GM12878 (cell line): ENCODE data around the gene NAALADL2.
"Not testable (repeated sequence)": the region's sequence is repeated elsewhere in the genome, so short reads cannot be mapped to it uniquely, and the experiment has no call there.

Source experiments
- JUND ChIP-seq: IDR thresholded peaks from 2 replicates; pipeline ENCODE4 v1.6.1; 2012; ENCODE audit warnings: low read depth, mild to moderate bottlenecking, low read length, improper control_type of control experiment, moderate library complexity
- MEF2A ChIP-seq: IDR thresholded peaks from 2 replicates; pipeline ENCODE4 v1.6.1; 2011; ENCODE audit warnings: low read depth, mild to moderate bottlenecking, low read length, moderate library complexity; ENCODE audit not compliant: insufficient read depth
- NR2F1 ChIP-seq: fragments of 450-650 bp; conservative IDR thresholded peaks from 2 replicates; pipeline ENCODE4 v1.6.1; 2017; ENCODE audit warnings: mild to moderate bottlenecking
- TARDBP ChIP-seq: IDR thresholded peaks from 2 replicates; pipeline ENCODE4 v1.6.1; 2016; ENCODE audit warnings: borderline replicate concordance
- TF ChIP-seq, protein P1 (sequence below): IDR thresholded peaks from 2 replicates; pipeline ENCODE4 v1.6.1; 2011; ENCODE audit warnings: low read depth, mild to moderate bottlenecking, low read length, moderate library complexity, borderline replicate concordance; ENCODE audit errors: extremely low read depth
- TF ChIP-seq, protein P2 (sequence below): IDR thresholded peaks from 2 replicates; pipeline ENCODE4 v1.6.1; 2012; ENCODE audit warnings: low read depth, low read length, improper control_type of control experiment

DNA sequence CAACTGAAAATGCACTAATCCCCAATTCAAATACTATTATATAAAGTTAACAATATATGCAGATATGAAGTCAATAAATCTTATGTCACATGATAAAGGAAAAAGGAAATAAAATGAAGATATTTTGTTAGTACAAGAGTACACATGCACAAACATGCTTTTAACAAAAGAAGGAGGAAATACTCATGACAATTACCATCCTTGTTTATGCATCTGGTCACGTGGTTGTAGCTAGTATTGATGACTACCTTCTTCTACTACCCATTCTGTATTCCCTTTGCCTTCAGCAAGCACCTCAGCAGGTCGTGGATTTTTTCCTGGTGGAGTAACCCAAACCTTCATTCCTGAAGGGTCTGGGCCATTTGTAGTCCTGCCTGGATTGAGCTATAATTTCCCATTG, 669.6 kb downstream of the NAALADL2 start:
- TF ChIP-seq TARDBP, MEF2A, JUND, NR2F1: not testable (repeated sequence)
- TF ChIP-seq, protein P1, sequence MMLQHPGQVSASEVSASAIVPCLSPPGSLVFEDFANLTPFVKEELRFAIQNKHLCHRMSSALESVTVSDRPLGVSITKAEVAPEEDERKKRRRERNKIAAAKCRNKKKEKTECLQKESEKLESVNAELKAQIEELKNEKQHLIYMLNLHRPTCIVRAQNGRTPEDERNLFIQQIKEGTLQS, result not testable (repeated sequence)
- TF ChIP-seq, protein P2, sequence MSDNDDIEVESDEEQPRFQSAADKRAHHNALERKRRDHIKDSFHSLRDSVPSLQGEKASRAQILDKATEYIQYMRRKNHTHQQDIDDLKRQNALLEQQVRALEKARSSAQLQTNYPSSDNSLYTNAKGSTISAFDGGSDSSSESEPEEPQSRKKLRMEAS, result not testable (repeated sequence)
